Spleen (tissue), 11 donors: ENCODE results near the gene RAB23. TPM values are rescaled to one million over a fixed set of nuclear protein-coding genes. Genes with fewer than 3 reads are reported as not detected.
"Not testable (repeated sequence)": the region's sequence is repeated elsewhere in the genome, so short reads cannot be mapped to it uniquely, and the experiment has no call there.

Experiments used
- DNase-seq: peaks from one replicate; pipeline ENCODE4 v3.0.0-alpha.2; 2020
- H3K27ac ChIP-seq, 8 donors: fragments of 200-600 bp; sonication (generic) in 7 of 8; 1 replicate in 4 of 8; 2 replicates in 4 of 8; pipeline versions ENCODE4 v1.5.0 to v1.8.0; 2016 to 2021; ENCODE audit warnings: inconsistent platforms in 4 of 8, mild to moderate bottlenecking in 4 of 8, moderate library complexity in 1 of 8
- H3K27me3 ChIP-seq, 7 donors: fragments of 200-600 bp; sonication (generic) in 6 of 7; replicated peaks in 1 of 7; 1 replicate in 4 of 7; 2 replicates in 3 of 7; pipeline versions ENCODE4 v1.5.0 to v1.8.0; 2016 to 2021; ENCODE audit warnings: inconsistent platforms in 3 of 7, mild to moderate bottlenecking in 1 of 7
- H3K36me3 ChIP-seq, 6 donors: fragments of 200-600 bp; sonication (generic) in 5 of 6; 1 replicate in 4 of 6; 2 replicates in 2 of 6; pipeline versions ENCODE4 v1.5.0 to v1.8.0; 2016 to 2021; ENCODE audit warnings: inconsistent platforms in 2 of 6
- H3K4me1 ChIP-seq, 6 donors: fragments of 200-600 bp; sonication (generic) in 5 of 6; 1 replicate in 3 of 6; 2 replicates in 3 of 6; pipeline versions ENCODE4 v1.5.0 to v1.8.0; 2016 to 2021; ENCODE audit warnings: inconsistent platforms in 3 of 6
- H3K4me3 ChIP-seq, 8 donors: fragments of 200-600 bp; sonication (generic) in 7 of 8; 1 replicate in 4 of 8; 2 replicates in 4 of 8; pipeline versions ENCODE4 v1.5.0 to v1.8.0; 2016 to 2021; ENCODE audit warnings: inconsistent platforms in 4 of 8, mild to moderate bottlenecking in 4 of 8, moderate library complexity in 2 of 8
- H3K9me3 ChIP-seq, 8 donors: fragments of 200-600 bp; sonication (generic) in 7 of 8; 1 replicate in 4 of 8; 2 replicates in 4 of 8; pipeline versions ENCODE4 v1.5.0 to v1.8.0; 2016 to 2021; ENCODE audit warnings: inconsistent platforms in 4 of 8
- POLR2A ChIP-seq, 3 donors: fragments of 450-650 bp; IDR thresholded peaks; one replicate each; pipeline ENCODE4 v1.5.1; 2017; ENCODE audit warnings: antibody characterized with exemption in 3 of 3, mild to moderate bottlenecking in 1 of 3
- POLR2AphosphoS5 ChIP-seq, 3 donors: sonication (generic); formaldehyde crosslinking; IDR thresholded peaks; one replicate each; pipeline ENCODE4 v1.5.1; 2017; ENCODE audit warnings: antibody characterized with exemption in 3 of 3
- WGBS, 5 donors: extraction: QIAGEN DNeasy Blood & Tissue Kit in 3 of 5; methylation state at CpG; one replicate each; pipeline versions ENCODE4 v1.1.5 to v1.1.7; 2013 to 2018; 5-methylcytosine and 5-hydroxymethylcytosine counted together
- intact Hi-C: fragments of 100-400 bp; cut with DNase I; formaldehyde crosslinking; loops from one replicate; pipeline ENCODE4 v1.15.0; 2023; ENCODE audit warnings: low total_unique reads
- polyA plus RNA-seq, 3 donors: library from polyadenylated mRNA; stranded (reverse); fragments of 200-250 nt; gene quantifications; one replicate each; pipeline ENCODE4 v1.2.1, GENCODE V29; 2013
- total RNA-seq, 7 donors: library from RNA; depleted of rRNA in 3 of 7; stranded (reverse); fragments of >200 nt in 3 of 7; fragmentation: NEBNext Ultra II Directional in 4 of 7; extraction: Animal tissue kit (Norgen Biotek cat#: 25700) in 4 of 7; gene quantifications; one replicate each; pipeline versions ENCODE4 v1.1.0 to v1.2.1, GENCODE V29; 2016 to 2021
- TF ChIP-seq, protein P1 (sequence below), 11 experiments: fragments of 200-600 bp in 7 of 11; fragments of 450-650 bp in 4 of 11; sonication (generic) in 4 of 11; IDR thresholded peaks in 8 of 11; conservative IDR thresholded peaks in 3 of 11; 1 replicate in 7 of 11; 2 replicates in 4 of 11; pipeline versions ENCODE4 v1.4.0 to v1.8.0; 2016 to 2021; ENCODE audit warnings: antibody characterized with exemption in 11 of 11, inconsistent platforms in 4 of 11, mild to moderate bottlenecking in 1 of 11
- donor health status: healthy with polysubstance abuse.
- donor health status: DM: no; HTN: no; CAD: no; lungs with moderate emphysema.
- donor health status: DM: no; HTN: no; CAD: no.
- donor health status: Bipolar disorder and iron deficiency.
- donor health status: healthy.
- donor health status: DM: no; HTN: no; CAD: no.
- donor health status: DM: yes; HTN: yes; CAD: no.

RAB23 gene
- total and polyA plus RNA-seq, 10 donors, result 0.89 to 3.9 (median 2.1) TPM

DNA sequence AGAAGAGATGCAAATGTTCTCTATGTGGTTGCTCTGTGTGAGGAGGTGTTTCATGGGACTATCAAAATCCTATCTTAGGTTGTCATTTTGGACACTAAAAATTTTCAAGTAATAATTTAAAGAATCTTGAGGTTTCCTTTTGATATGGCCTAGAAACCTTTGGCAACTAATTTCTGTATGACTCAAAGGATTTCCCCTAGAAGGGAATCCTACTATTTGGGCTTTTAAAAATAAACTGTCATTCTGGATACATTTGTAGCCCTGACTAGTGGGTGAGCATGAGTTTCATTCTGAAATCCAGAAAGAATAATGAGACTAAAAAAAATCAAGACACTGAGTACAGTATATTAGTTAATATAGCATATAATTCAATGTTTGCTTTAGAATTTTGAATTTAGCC is 25.5 kb upstream of the RAB23 start:
- H3K4me1 ChIP-seq, result no peaks in the 10 kb centered on the region
- H3K27me3 ChIP-seq, result no peaks in the 10 kb centered on the region
- H3K9me3 ChIP-seq, result no peaks in the 10 kb centered on the region
- DNase-seq, result no peak
- intact Hi-C loops, result no loop called here
- H3K36me3 ChIP-seq, result no peaks in the 10 kb centered on the region
- TF ChIP-seq POLR2AphosphoS5 (IDR thresholded peaks at IDR 0.05), result no peak
- no peak for TF ChIP-seq POLR2A (IDR thresholded peaks at IDR 0.05)
- TF ChIP-seq, protein P1, sequence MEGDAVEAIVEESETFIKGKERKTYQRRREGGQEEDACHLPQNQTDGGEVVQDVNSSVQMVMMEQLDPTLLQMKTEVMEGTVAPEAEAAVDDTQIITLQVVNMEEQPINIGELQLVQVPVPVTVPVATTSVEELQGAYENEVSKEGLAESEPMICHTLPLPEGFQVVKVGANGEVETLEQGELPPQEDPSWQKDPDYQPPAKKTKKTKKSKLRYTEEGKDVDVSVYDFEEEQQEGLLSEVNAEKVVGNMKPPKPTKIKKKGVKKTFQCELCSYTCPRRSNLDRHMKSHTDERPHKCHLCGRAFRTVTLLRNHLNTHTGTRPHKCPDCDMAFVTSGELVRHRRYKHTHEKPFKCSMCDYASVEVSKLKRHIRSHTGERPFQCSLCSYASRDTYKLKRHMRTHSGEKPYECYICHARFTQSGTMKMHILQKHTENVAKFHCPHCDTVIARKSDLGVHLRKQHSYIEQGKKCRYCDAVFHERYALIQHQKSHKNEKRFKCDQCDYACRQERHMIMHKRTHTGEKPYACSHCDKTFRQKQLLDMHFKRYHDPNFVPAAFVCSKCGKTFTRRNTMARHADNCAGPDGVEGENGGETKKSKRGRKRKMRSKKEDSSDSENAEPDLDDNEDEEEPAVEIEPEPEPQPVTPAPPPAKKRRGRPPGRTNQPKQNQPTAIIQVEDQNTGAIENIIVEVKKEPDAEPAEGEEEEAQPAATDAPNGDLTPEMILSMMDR (IDR thresholded peaks at IDR 0.05 in 8 of 11, conservative IDR thresholded peaks at IDR 0.05 in 3 of 11), result no peak
- no peak overlapping the region for H3K27ac ChIP-seq
- H3K4me3 ChIP-seq, result no peak overlapping the region

DNA sequence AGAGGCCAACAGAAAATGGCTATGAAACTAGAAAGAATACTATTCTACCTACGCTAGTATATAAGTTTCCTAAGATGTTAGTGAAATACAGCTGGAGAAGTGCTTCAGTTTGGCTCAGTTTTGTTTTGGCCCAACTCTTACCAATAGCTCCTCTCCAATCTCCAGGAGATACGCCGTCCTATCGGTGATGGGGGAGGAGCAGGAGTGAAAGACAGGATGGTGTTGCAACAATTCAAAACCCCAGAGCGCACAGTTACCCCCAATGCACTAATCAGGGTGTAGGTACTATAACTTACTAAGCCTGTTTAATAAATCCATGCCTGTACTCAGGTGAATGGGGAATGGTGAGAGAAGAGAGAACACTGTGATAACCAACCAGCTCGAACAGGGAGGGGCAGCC is 24.2 kb upstream of the RAB23 start:
- TF ChIP-seq POLR2AphosphoS5 (IDR thresholded peaks at IDR 0.05) (no peak), POLR2A (IDR thresholded peaks at IDR 0.05) (no peak)
- TF ChIP-seq, protein P1 (IDR thresholded peaks at IDR 0.05 in 8 of 11, conservative IDR thresholded peaks at IDR 0.05 in 3 of 11), result no peak
- no peaks in the 10 kb centered on the region for H3K4me1 ChIP-seq
- no peak for DNase-seq
- no peaks in the 10 kb centered on the region for H3K9me3 ChIP-seq
- no peak overlapping the region for H3K4me3 ChIP-seq
- no peaks in the 10 kb centered on the region for H3K27me3 ChIP-seq
- intact Hi-C loops, result no loop called here
- H3K36me3 ChIP-seq, result no peaks in the 10 kb centered on the region
- WGBS, 5 donors, result 85 to 95% (median 94%) methylated on average over 6 of the region's 6 CpGs
- no peak overlapping the region for H3K27ac ChIP-seq

GRCh38 chr6:57243954-57244353 is 21.8 kb upstream of the RAB23 start:
- Histone ChIP-seq H3K27ac (no peak overlapping the region), H3K36me3 (no peaks in the 10 kb centered on the region), H3K9me3 (no peaks in the 10 kb centered on the region), H3K4me1 (no peaks in the 10 kb centered on the region), H3K27me3 (peaks cover 0 to 3% (median 0%) of the 10 kb centered on the region in 7 donors), H3K4me3 (no peak overlapping the region)
- no peak for DNase-seq
- 87 to 93% (median 90%) methylated on average over 7 of the region's 7 CpGs for WGBS, 5 donors
- TF ChIP-seq, protein P1 (IDR thresholded peaks at IDR 0.05 in 8 of 11, conservative IDR thresholded peaks at IDR 0.05 in 3 of 11), result no peak
- TF ChIP-seq POLR2A (IDR thresholded peaks at IDR 0.05), result no peak
- TF ChIP-seq POLR2AphosphoS5 (IDR thresholded peaks at IDR 0.05), result no peak
- intact Hi-C loops, result no loop called here

GRCh38 chr6:57243526-57243925 is 21.4 kb upstream of the RAB23 start:
- H3K27ac ChIP-seq, H3K9me3 ChIP-seq, H3K4me3 ChIP-seq, H3K36me3 ChIP-seq, H3K27me3 ChIP-seq, H3K4me1 ChIP-seq, intact Hi-C loops, DNase-seq: not testable (repeated sequence)
- 93 to 98% (median 94%) methylated on average over 13 of the region's 13 CpGs for WGBS, 5 donors

- Histone ChIP-seq H3K4me1 (no peaks in the 10 kb centered on the region), H3K27me3 (peaks cover 0 to 3% (median 0%) of the 10 kb centered on the region in 7 donors), H3K36me3 (no peaks in the 10 kb centered on the region), H3K27ac (no peak overlapping the region), H3K9me3 (no peaks in the 10 kb centered on the region), H3K4me3 (no peak overlapping the region)
- TF ChIP-seq, protein P1 (IDR thresholded peaks at IDR 0.05 in 8 of 11, conservative IDR thresholded peaks at IDR 0.05 in 3 of 11), result no peak
- TF ChIP-seq POLR2AphosphoS5 (IDR thresholded peaks at IDR 0.05), result no peak
- no peak for TF ChIP-seq POLR2A (IDR thresholded peaks at IDR 0.05)
- DNase-seq, result no peak
- intact Hi-C loops, result no loop called here
- 22 to 49% (median 23%) methylated on average over 2 of the region's 2 CpGs for WGBS, 5 donors
Observed at GRCh38 chr6:57242505-57242904, 20.4 kb upstream of the RAB23 start.
